ENCODE results near the gene MAS1L. TPM values are rescaled to one million over a fixed set of nuclear protein-coding genes. Genes with fewer than 3 reads are reported as not detected.

Gene MAS1L
- total RNA-seq, 4 donors from 2014 or later, result 0.42 TPM; not detected in 3

DNA sequence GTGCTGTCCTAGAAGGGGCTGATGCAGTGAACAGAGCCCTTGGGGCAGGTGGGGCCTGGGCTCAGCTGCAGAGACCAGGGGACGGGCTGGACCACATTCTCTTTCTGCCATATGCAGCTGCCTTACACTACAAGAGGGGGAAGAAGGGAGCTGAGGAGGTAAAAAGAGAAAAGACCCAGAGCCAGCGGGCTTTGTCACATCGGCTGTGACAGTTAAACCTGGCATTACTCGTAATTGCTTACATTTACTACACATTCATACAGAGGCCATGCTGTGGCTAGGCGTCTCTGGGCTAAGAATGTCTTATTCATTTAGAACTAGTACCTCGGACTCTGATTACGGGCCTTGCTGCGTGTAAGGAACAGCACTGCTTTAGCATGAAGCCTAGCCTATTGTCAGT lies 12.8 kb upstream of the MAS1L start:
- WGBS, 2 donors, result 88% methylated on average over 8 of the region's 8 CpGs
- Histone ChIP-seq H3K27me3 (no peaks in the 10 kb centered on the region), H3K9me3 (no peaks in the 10 kb centered on the region), H3K36me3 (no peaks in the 10 kb centered on the region), H3K4me1 (no peaks in the 10 kb centered on the region), H3K4me3 (no peak overlapping the region), H3K27ac (no peak overlapping the region)
- DNase-seq (ENCODE audit: low spot score in 2 of 2), result no peak
- TF ChIP-seq, protein P1, sequence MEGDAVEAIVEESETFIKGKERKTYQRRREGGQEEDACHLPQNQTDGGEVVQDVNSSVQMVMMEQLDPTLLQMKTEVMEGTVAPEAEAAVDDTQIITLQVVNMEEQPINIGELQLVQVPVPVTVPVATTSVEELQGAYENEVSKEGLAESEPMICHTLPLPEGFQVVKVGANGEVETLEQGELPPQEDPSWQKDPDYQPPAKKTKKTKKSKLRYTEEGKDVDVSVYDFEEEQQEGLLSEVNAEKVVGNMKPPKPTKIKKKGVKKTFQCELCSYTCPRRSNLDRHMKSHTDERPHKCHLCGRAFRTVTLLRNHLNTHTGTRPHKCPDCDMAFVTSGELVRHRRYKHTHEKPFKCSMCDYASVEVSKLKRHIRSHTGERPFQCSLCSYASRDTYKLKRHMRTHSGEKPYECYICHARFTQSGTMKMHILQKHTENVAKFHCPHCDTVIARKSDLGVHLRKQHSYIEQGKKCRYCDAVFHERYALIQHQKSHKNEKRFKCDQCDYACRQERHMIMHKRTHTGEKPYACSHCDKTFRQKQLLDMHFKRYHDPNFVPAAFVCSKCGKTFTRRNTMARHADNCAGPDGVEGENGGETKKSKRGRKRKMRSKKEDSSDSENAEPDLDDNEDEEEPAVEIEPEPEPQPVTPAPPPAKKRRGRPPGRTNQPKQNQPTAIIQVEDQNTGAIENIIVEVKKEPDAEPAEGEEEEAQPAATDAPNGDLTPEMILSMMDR (IDR thresholded peaks at IDR 0.05), result no peak
- TF ChIP-seq POLR2A (IDR thresholded peaks at IDR 0.05) (no peak), EP300 (IDR thresholded peaks at IDR 0.05) (no peak)

DNA sequence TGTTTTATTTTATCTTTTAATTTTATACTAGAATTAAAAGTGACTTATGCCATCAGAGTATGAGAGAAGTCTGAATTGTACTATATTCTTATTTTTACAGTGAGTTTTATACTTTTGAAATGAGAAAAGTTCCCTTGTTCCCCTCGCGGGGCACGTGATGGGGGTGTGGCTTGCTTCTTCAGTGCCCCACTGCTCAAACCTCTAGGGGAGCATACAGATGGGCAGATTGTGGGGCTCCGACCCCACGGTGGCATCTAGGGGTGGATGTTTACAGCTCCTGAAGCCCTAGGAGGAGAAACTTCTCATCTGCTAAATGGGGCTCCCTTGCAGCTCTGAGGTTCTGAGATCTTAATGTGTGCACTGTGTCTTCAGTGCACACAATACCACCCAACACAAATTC lies 11.9 kb upstream of the MAS1L start:
- Histone ChIP-seq H3K9me3 (no peaks in the 10 kb centered on the region), H3K27ac (no peak overlapping the region), H3K4me3 (no peak overlapping the region), H3K36me3 (no peaks in the 10 kb centered on the region), H3K4me1 (no peaks in the 10 kb centered on the region), H3K27me3 (no peaks in the 10 kb centered on the region)
- TF ChIP-seq, protein P1 (IDR thresholded peaks at IDR 0.05), result no peak
- TF ChIP-seq EP300 (IDR thresholded peaks at IDR 0.05), result no peak
- TF ChIP-seq POLR2A (IDR thresholded peaks at IDR 0.05), result no peak
- DNase-seq (ENCODE audit: low spot score in 2 of 2), result no peak
- 71 to 80% methylated on average over 5 of the region's 5 CpGs for WGBS, 2 donors

DNA sequence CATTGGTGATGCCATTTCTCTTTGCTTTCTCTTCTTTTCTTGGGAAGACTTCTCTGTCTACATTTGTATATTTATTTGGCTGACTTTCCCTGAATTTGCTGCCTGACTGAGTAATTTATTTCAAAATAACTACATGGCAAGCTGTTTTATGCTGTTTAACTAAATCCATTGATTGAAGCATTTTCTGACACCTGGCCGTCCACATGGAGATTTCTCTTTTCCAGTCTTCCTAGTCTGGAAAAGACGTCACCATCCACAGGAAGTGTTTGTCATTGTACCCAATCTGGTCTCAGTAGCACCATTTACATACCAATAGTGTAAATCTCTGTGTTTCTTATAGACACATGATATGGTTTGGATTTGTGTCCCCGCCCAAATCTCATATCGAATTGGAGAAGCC lies 9.2 kb upstream of the MAS1L start:
- Histone ChIP-seq H3K36me3 (no peaks in the 10 kb centered on the region), H3K27ac (no peak overlapping the region), H3K9me3 (no peaks in the 10 kb centered on the region), H3K4me3 (no peak overlapping the region), H3K27me3 (no peaks in the 10 kb centered on the region), H3K4me1 (no peaks in the 10 kb centered on the region)
- no peak for DNase-seq (ENCODE audit: low spot score in 2 of 2)
- TF ChIP-seq, protein P1 (IDR thresholded peaks at IDR 0.05), result no peak
- TF ChIP-seq POLR2A (IDR thresholded peaks at IDR 0.05), result no peak
- TF ChIP-seq EP300 (IDR thresholded peaks at IDR 0.05), result no peak
- WGBS, 2 donors, result 82% methylated on average over 4 of the region's 4 CpGs

DNA sequence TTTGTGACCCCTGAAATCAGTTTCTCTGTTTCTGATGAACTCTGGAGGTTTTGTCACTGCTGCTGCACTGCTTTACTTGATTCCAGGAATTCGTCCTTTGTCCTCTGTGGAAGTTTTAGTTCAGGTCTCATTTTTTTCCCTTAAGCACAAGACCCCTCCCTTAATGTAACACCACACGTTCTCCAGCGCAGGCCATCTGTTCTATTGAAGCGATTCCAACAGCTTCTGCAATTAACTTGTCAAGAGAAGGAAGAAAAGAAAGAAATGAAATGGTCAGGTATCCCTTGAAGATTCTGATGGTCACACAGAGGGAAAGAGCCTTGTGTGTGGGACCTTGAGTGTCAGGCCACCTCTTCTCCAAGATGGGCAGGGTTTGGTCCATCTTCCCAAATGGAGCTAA lies 7.8 kb upstream of the MAS1L start:
- Histone ChIP-seq H3K36me3 (no peaks in the 10 kb centered on the region), H3K9me3 (no peaks in the 10 kb centered on the region), H3K27ac (no peak overlapping the region), H3K27me3 (no peaks in the 10 kb centered on the region), H3K4me3 (no peak overlapping the region), H3K4me1 (no peaks in the 10 kb centered on the region)
- no peak for DNase-seq (ENCODE audit: low spot score in 2 of 2)
- TF ChIP-seq, protein P1 (IDR thresholded peaks at IDR 0.05), result no peak
- TF ChIP-seq POLR2A (IDR thresholded peaks at IDR 0.05) (no peak), EP300 (IDR thresholded peaks at IDR 0.05) (no peak)
- WGBS, 2 donors, result 67 to 79% methylated on average over 4 of the region's 4 CpGs

DNA sequence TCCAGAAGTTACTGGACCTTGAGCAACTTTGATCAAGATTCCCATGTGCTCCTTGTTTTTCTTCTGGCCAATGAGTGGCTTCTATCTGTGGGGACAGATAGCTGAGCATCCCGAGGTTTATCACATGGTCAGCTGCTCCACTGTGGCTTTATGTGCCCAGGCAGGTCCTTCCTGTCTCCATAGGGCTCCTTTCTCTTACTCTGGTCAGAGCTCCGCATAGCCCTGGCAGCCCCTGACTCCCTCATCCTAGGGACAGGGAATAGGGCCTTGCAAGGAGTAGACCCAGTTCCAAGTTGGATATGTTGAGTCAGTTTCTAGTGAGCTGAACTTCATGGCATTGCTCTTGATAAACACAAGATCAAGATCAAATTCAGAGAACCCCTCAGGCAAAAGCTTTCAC lies 6.4 kb upstream of the MAS1L start:
- no peaks in the 10 kb centered on the region for H3K27me3 ChIP-seq
- H3K36me3 ChIP-seq, result no peaks in the 10 kb centered on the region
- H3K4me3 ChIP-seq, result no peak overlapping the region
- H3K4me1 ChIP-seq, result no peaks in the 10 kb centered on the region
- H3K9me3 ChIP-seq, result no peaks in the 10 kb centered on the region
- TF ChIP-seq EP300 (IDR thresholded peaks at IDR 0.05), result no peak
- TF ChIP-seq, protein P1 (IDR thresholded peaks at IDR 0.05), result no peak
- TF ChIP-seq POLR2A (IDR thresholded peaks at IDR 0.05), result no peak
- no peak for DNase-seq (ENCODE audit: low spot score in 2 of 2)
- no peak overlapping the region for H3K27ac ChIP-seq
- WGBS, 2 donors, result 69 to 77% methylated on average over 2 of the region's 2 CpGs

All from tibial nerve (tissue), 4 donors.